Chondrocyte (in vitro differentiated cells): ENCODE data around the gene KAT6B. TPM values are rescaled to one million over a fixed set of nuclear protein-coding genes. Genes with fewer than 3 reads are reported as not detected.

Source experiments
- DNase-seq: peaks from one replicate; pipeline ENCODE4 v3.0.0; 2021; ENCODE audit warnings: mixed read lengths, low spot score
- H3K27ac Mint-ChIP-seq: one replicate; pipeline ENCODE4 v1.8.0; 2021; ENCODE audit warnings: mild to moderate bottlenecking, moderate library complexity, mixed read lengths; ENCODE audit not compliant: unreplicated experiment
- H3K27me3 Mint-ChIP-seq: 2 replicates; pipeline ENCODE4 v1.8.0; 2021; ENCODE audit warnings: low read depth, mixed read lengths
- H3K36me3 Mint-ChIP-seq: 2 replicates; pipeline ENCODE4 v1.8.0; 2021; ENCODE audit warnings: low read depth, mixed read lengths
- H3K4me1 Mint-ChIP-seq: 2 replicates; pipeline ENCODE4 v1.8.0; 2021; ENCODE audit warnings: low read depth, mild to moderate bottlenecking, mixed read lengths
- H3K4me3 Mint-ChIP-seq: one replicate; pipeline ENCODE4 v1.8.0; 2021; ENCODE audit warnings: mild to moderate bottlenecking, moderate library complexity, mixed read lengths; ENCODE audit not compliant: unreplicated experiment
- H3K9me3 Mint-ChIP-seq: 2 replicates; pipeline ENCODE4 v1.8.0; 2021; ENCODE audit warnings: low read depth, mixed read lengths
- total RNA-seq: library from RNA; stranded (reverse); gene quantifications from 3 replicates; pipeline ENCODE4 v1.2.1, GENCODE V29; 2021
- TF ChIP-seq, protein P1 (sequence below): fragments of 200-600 bp; sonication (generic); IDR thresholded peaks from 2 replicates; pipeline ENCODE4 v1.5.0; 2021; ENCODE audit warnings: antibody characterized with exemption, mild to moderate bottlenecking, moderate library complexity

Gene KAT6B
- total RNA-seq, 1 donor from 2014 or later: 20.8 TPM

DNA sequence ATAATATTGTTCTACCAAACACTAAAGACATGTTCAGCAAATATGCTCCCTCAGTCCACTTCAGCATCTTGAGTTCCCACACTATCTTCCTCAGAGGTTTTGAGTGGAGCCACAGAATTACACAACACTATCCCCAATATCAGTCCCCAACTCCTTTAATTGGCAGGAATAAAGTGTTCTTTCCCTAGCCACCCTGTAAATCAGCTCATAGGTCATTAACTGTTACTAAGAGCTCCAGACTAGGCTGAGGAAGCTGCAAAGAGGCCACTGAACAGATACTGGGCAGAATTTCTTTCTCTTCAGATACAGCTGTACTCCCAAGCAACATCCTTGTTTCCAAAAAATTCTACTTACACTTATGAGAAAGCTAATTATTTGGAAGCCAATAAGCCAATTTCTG, 11.6 kb upstream of the KAT6B start:
- Mint-ChIP-seq H3K36me3 (peaks cover 6% of the 10 kb centered on the region), H3K4me3 (no peak overlapping the region), H3K27me3 (peaks cover 2% of the 10 kb centered on the region), H3K4me1 (no peaks in the 10 kb centered on the region), H3K27ac (no peak overlapping the region), H3K9me3 (peaks cover 18% of the 10 kb centered on the region)
- no peak for DNase-seq
- TF ChIP-seq, protein P1, sequence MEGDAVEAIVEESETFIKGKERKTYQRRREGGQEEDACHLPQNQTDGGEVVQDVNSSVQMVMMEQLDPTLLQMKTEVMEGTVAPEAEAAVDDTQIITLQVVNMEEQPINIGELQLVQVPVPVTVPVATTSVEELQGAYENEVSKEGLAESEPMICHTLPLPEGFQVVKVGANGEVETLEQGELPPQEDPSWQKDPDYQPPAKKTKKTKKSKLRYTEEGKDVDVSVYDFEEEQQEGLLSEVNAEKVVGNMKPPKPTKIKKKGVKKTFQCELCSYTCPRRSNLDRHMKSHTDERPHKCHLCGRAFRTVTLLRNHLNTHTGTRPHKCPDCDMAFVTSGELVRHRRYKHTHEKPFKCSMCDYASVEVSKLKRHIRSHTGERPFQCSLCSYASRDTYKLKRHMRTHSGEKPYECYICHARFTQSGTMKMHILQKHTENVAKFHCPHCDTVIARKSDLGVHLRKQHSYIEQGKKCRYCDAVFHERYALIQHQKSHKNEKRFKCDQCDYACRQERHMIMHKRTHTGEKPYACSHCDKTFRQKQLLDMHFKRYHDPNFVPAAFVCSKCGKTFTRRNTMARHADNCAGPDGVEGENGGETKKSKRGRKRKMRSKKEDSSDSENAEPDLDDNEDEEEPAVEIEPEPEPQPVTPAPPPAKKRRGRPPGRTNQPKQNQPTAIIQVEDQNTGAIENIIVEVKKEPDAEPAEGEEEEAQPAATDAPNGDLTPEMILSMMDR: no peak

DNA sequence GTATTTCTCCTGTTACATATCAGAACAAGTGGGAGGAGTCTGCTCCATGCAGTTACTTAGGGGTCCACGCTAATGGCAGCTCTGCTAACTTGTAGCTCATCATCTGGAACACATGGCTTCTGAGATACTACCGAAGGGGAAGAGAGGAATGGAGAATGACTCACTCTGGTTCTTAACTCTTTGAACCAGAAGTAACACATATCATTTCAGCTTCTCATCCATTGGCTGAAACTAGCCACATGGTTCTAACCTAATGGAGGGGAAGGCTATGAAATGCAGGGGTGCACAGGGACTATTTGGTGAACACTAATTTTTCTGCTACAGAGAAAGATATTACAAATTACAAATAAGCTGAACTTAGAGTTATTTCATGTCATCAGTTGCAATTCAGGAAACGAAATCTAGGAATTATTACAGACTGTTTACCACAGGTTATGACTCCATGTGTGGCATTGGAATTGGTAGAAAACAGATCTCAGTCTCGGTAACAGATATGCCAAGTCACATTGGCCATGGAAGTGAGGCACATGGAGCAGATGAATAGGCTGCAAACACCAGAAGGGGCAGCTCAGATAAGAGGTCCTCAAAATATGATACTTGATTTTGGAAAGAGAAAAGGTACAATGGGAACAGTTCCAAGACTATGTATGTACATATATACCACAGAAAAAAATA, 9.4 kb upstream of the KAT6B start:
- Mint-ChIP-seq H3K4me3 (no peak overlapping the region), H3K36me3 (peaks cover 3% of the 10 kb centered on the region), H3K27ac (no peak overlapping the region), H3K9me3 (peaks cover 10% of the 10 kb centered on the region), H3K4me1 (peaks cover 5% of the 10 kb centered on the region), H3K27me3 (peaks cover 2% of the 10 kb centered on the region)
- TF ChIP-seq, protein P1: no peak
- DNase-seq: no peak

DNA sequence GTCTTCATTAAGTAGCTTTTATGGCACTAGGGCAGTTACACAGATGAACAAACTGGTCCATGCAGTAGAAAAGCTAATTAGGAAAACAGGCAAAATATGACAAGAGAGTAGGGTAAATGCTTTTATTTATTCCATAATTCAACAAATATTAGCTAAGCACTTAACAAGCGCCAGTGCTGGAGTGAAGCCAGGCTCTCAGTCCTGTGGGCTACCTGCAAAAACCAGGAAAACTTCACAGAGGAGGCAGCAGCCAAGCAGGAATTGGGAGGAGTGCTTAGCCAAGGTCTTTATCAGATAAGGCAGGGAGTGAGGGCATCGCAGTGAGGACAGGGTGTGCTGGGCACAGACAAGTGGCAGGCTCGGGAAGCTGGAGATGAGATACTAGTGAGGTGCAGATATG, 4.9 kb upstream of the KAT6B start:
- H3K9me3 Mint-ChIP-seq: peaks cover 10% of the 10 kb centered on the region
- TF ChIP-seq, protein P1: no peak
- DNase-seq: no peak
- H3K4me3 Mint-ChIP-seq: no peak overlapping the region
- no peaks in the 10 kb centered on the region for H3K27me3 Mint-ChIP-seq
- H3K36me3 Mint-ChIP-seq: peaks cover 2% of the 10 kb centered on the region
- H3K27ac Mint-ChIP-seq: no peak overlapping the region
- peaks cover 36% of the 10 kb centered on the region for H3K4me1 Mint-ChIP-seq

DNA sequence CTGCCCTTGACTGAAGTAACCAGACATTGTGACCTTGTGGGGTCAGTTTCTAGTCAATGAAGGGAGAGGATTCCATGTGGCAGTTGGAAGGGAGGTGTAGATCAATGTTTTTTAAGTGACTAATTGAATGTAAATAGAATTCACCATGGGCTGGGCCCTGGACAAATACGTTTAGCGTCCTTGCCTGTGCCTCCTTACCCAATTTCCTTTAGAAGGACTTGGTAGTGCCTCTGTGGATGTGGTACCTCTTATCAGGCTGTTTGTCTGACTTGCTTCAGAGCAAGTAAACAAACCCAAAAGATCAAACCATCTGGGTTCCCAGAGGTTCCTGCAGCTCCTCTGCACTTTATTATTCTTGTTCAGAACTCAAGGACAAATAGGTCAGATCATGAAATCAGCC, 4.3 kb upstream of the KAT6B start:
- Mint-ChIP-seq H3K27me3 (no peaks in the 10 kb centered on the region), H3K4me3 (no peak overlapping the region), H3K27ac (peak overlapping the region; percentile 53), H3K9me3 (peaks cover 4% of the 10 kb centered on the region), H3K36me3 (peaks cover 1% of the 10 kb centered on the region), H3K4me1 (peaks cover 37% of the 10 kb centered on the region)
- no peak for DNase-seq
- TF ChIP-seq, protein P1: no peak

DNA sequence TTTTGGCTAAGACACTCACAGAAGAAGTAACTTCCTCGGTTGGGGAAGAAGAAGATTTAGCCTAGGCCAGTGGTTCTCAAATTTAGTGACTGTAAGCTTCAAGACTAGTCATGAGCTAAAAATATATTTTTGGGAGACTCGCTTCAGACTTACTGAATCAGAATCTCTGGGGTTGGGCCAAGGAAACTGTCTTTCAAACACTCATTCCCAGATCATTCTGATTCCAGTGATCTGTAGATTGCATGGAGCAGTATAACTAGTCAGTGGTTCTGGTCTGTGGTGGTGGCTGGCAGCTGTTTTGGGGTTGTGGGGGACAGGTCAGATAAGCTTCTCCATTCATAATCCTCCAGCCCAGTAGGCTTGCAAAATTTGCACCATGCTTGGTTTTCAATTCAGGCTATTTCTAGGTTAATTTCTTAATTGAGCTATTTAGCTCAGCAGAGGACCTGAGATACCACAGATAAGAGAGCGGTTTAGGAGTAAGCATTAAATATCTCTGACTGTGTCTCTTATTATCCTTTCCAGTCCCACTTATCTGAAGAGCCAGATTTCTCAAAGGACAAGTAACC, 3.8 kb upstream of the KAT6B start:
- H3K4me3 Mint-ChIP-seq: no peak overlapping the region

More for the DNA sequence above, 3.8 kb upstream of the KAT6B start:
- Mint-ChIP-seq H3K4me1 (peaks cover 43% of the 10 kb centered on the region), H3K27ac (peak overlapping the region; percentile 53), H3K36me3 (no peaks in the 10 kb centered on the region), H3K9me3 (no peaks in the 10 kb centered on the region), H3K27me3 (no peaks in the 10 kb centered on the region)
- TF ChIP-seq, protein P1: no peak
- no peak for DNase-seq
